Nucleus accumbens (tissue), 56 donors: ENCODE results near the gene C1orf174.
A peak's percentile ranks its signal among the peaks of the same experiment; 100 is the strongest.

Source experiments
- DNase-seq, 56 donors: peaks; one replicate each; lab custom pipeline; 2025; lab: John Stamatoyannopoulos, UW

The C1orf174 gene

GRCh38 chr1:3900150-3900968 lies at the start of gene C1orf174:
TSS of gene C1orf174 (minus strand) at chr1:3900272. CDS start at chr1:3900186, 86 bp downstream.
- DNase-seq = peak; percentile 91 to 100 (median 98)

- no peak for DNase-seq
These were observed 48.3 kb upstream of the C1orf174 start for GRCh38 chr1:3948344-3948743.

- no peak for DNase-seq
These were observed 46.1 kb upstream of the C1orf174 start for GRCh38 chr1:3945916-3946840.

GRCh38 chr1:3945222-3945621 lies 45.1 kb upstream of the C1orf174 start:
- no peak for DNase-seq

- no peak for DNase-seq
These were observed 44.6 kb upstream of the C1orf174 start for GRCh38 chr1:3944578-3945125.

- DNase-seq = no peak
These were observed 43.9 kb upstream of the C1orf174 start for GRCh38 chr1:3943806-3944577.

- DNase-seq = no peak
These were observed 43.0 kb upstream of the C1orf174 start for GRCh38 chr1:3943123-3943431.

- no peak for DNase-seq
These were observed 42.5 kb upstream of the C1orf174 start for GRCh38 chr1:3942416-3943122.

GRCh38 chr1:3940754-3941345 lies 40.8 kb upstream of the C1orf174 start:
- no peak for DNase-seq

- DNase-seq = no peak
These were observed 40.1 kb upstream of the C1orf174 start for GRCh38 chr1:3940081-3940753.

- DNase-seq = no peak
These were observed 39.4 kb upstream of the C1orf174 start for GRCh38 chr1:3939242-3940080.

GRCh38 chr1:3932156-3932919 lies 32.3 kb upstream of the C1orf174 start:
- DNase-seq = no peak

GRCh38 chr1:3931007-3931912 lies 31.2 kb upstream of the C1orf174 start:
- DNase-seq = no peak

GRCh38 chr1:3930301-3931006 lies 30.4 kb upstream of the C1orf174 start:
- no peak for DNase-seq

- no peak for DNase-seq
These were observed 29.1 kb upstream of the C1orf174 start for GRCh38 chr1:3929126-3929525.

- DNase-seq = no peak
These were observed 28.5 kb upstream of the C1orf174 start for GRCh38 chr1:3928586-3928985.
